Ishikawa (cell line): Measurements from ENCODE around the gene TNNI3K.

Experiments used
- EP300 ChIP-seq: IDR thresholded peaks from 2 replicates; pipeline ENCODE4 v1.6.1; 2012; ENCODE audit warnings: borderline replicate concordance
- MAX ChIP-seq: IDR thresholded peaks from 2 replicates; pipeline ENCODE4 v1.6.1; 2012
- NFIC ChIP-seq: IDR thresholded peaks from 2 replicates; pipeline ENCODE4 v1.6.1; 2012
- RAD21 ChIP-seq: IDR thresholded peaks from 2 replicates; pipeline ENCODE4 v1.6.1; 2012; ENCODE audit warnings: low read depth
- REST ChIP-seq: IDR thresholded peaks from 2 replicates; pipeline ENCODE4 v1.6.1; 2012; ENCODE audit warnings: low read depth, mild to moderate bottlenecking
- TAF1 ChIP-seq: IDR thresholded peaks from 2 replicates; pipeline ENCODE4 v1.6.1; 2012; ENCODE audit warnings: low read depth, mild to moderate bottlenecking
- TCF12 ChIP-seq: IDR thresholded peaks from 2 replicates; pipeline ENCODE4 v1.6.1; 2012; ENCODE audit warnings: low read depth
- USF1 ChIP-seq: IDR thresholded peaks from 2 replicates; pipeline ENCODE4 v1.6.1; 2012
- YY1 ChIP-seq: IDR thresholded peaks from 2 replicates; pipeline ENCODE4 v1.6.1; 2012; ENCODE audit warnings: low read depth

- TF ChIP-seq TAF1: no peak
- no peak for TF ChIP-seq RAD21
- no peak for TF ChIP-seq NFIC
- TF ChIP-seq MAX: no peak
- TF ChIP-seq YY1: no peak
- TF ChIP-seq USF1: no peak
- TF ChIP-seq EP300: no peak
- TF ChIP-seq TCF12: no peak
- no peak for TF ChIP-seq REST
Measured at GRCh38 chr1:74513411-74514300, 278.5 kb downstream of the TNNI3K start.
